ENCODE data around the gene CACNA1E.

Gene CACNA1E

DNA sequence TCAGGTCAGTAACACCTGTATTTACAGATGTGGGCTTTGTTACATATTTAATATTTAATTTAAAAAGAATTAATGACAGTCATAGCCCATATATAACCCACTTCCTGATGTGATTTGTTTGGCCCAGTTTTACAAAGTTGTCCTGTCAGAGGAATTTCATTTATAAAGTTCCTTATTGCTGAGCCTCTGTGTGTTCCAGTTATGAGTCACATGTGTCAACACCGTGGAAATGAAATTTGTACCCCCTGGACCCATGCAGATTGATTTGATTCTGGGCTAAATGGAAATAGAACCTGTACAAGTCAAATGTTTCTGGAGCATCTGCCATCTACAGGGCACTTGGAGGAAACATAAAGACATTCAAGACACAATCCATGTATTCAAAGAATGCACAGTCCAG, 149.2 kb downstream of the CACNA1E start:
- no peak for DNase-seq

DNA sequence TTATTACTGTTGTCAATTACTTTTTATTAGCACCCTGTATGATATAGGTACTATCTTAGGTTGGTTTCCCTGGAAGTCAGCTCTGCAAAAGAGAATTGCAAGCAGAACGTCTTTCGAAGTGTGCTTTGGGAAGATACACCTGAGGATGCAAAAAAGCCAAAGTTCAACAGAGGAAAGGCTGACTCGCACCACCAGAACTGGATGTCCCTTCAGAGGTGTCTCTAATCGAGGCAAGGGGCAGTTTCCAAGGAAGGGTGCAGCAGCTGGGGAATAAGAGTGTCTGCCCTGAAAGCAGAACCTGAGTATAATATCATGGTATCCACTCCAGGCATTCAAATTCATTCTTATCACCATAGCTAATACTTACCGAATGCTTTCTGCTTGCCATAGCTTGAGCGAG, 149.6 kb downstream of the CACNA1E start:
- no peak for DNase-seq

DNA sequence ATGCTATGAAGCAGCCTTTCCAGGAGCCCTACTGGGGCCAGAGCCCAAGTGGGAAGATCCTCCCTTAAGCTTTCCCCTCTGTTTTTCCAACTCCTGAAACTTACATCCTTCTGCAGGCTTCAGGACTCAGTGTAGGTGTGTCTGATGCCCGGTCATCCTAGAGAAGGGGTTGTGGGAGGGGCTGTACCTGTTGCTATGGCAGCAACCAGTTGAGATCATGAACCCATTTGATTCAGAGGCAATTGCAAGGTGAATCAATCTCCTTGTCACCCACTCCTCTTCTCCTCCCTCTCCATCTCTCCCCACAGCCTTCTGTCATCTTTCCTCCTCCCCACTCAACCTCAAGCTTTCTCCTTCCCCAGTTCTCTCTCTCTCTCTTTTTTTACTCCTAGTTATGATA, 151.8 kb downstream of the CACNA1E start:
- DNase-seq = no peak

DNA sequence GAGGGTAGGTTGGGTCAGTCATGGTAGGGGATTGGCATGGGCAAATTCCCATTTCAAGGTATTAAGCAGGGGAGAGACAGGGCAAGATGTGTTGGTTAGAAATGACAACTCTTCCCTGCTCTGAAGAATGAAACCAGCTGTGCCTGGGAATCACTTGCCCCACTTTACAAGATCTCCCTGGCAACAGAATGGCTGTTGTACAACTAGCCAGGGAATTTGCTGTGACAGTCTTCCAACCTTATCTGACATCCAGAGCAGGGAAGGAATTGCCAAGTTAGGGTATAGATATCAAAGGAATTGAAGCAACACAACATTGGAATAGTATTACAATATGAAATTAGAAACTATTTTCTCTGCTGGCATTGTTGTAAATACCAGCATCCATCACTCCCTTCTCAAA, 154.7 kb downstream of the CACNA1E start:
- DNase-seq = peak in 1 of 51 donors; percentile 5

DNA sequence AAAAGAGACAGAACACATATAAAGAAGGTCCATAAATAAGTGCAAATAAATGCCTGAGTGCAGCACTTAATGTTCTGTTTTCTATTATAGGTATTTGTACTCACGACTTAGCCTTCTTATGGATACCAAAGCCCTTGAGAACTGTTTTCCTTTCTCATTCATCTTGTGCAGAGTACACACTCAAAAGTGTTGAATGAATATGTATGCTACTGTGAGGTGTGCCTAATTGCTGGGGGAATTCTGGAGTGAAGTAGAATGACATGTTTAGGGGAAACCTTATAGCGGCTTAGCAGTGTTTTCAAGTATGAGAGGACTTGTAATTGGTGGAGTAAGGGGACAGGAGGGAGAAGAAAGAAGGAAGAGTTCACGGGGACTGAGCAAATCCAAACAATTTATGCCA, 157.6 kb downstream of the CACNA1E start:
- no peak for DNase-seq

DNA sequence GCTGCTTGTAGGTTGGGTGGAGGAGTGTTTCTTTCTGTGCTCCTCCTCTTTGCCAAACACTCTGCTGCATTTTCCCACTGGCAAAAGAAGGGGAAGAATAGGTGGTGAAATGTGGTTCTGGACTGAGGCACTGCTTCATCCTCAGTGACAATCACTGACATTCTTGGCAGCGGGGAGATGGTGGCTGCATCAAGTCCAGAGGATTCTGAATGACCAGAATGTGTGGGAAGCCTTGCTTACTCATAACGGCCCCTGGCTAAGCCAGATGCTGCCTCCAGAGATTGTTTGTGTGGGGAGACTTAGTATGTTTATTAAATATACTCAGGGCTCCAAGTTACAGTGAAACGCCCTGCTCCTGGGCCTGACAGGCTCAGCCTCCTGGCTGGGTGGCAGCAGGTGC, 160.3 kb downstream of the CACNA1E start:
- DNase-seq = peak in 1 of 51 donors; percentile 32

DNA sequence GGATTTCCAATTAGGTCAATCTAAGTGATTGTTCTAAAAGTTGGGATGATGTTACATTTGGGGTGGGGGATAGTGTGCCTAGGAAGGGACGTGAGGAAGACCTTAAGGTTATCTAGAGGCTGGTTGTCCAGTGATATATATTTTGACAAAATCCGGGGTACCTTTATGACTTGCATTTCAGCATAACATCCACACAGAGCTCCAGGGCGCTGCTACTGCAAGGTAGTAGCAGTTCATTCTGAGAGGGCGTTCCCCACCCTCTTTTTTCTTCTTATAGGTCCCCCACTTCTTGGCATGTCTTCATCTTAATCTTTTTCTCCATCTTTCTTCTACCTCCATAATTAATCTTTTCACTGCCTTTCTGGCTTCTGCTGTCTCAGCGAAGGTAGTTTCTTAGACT, 161.9 kb downstream of the CACNA1E start:
- DNase-seq = no peak

DNA sequence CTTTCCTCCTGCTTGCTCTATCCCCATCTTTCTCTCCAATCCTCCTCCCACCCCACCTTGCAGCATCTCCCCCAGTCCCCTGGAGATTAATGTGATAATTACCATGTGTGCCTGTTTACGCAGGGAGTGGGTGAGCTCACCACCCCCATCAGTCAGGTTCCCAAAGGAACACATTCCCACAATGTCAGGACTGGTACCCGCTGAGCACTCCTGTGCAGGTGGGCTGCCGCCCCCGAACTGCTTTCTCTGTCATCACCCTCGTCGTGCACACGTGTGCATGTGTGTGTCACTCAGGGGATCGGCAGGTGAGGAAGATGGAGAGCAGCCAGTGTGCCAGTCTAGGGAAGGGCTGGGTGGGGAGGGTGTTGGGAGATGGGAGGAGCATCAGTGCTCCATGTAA, 163.4 kb downstream of the CACNA1E start:
- DNase-seq = peak in 1 of 51 donors; percentile 37

DNA sequence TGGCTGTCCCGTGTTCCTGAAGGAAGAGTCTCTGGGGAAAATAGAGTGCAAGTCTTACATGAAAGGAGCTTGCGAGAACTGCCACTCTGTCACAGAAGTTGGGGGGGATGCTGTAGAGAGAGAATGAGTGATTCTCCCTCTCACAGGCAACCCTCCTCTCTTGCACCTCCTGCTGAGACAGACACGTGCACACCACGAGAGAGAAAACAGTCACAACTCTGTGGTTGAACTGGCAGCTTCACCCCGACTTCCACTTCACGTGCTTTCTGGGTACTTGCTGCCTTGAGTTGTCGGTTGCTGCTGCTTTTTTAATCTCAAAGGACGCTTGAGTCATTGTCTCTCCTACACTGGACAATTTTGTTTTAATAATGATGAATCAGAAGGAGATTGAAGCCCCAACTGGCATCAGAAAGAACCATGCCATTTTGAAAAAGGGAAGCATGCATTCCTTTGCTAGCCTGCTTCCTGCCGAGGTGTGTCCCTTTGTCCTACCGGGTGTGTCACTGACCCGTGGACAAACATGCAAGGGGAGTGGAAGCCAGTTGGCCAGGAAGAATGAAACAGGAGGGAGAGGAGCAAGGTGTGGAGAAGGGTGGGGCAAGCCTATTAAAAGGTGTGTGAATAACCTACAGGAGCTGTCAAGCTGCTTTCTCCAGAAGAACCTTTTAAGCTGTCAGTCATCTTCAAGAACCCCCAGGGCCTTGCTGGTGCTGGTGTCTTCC, 164.2 kb downstream of the CACNA1E start:
- DNase-seq = peak in 3 of 51 donors; percentile 5 to 37 (median 37)

DNA sequence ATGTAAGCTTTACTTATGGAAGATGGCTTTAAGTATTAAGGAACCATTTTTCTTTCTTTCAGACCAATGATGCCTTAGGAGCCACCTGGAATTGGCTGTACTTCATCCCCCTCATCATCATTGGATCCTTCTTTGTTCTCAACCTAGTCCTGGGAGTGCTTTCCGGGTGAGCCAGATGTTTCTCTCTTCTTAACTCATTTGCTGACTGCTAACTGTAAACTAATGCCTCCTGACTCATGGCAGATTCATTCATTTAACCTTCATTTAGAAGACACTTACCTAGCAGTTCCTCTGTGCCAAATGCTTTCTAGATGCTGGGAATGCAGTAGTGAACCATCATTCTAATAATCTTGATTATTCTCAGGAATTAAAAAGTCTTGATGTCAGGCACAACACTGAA, 168.0 kb downstream of the CACNA1E start:
- DNase-seq = no peak

DNA sequence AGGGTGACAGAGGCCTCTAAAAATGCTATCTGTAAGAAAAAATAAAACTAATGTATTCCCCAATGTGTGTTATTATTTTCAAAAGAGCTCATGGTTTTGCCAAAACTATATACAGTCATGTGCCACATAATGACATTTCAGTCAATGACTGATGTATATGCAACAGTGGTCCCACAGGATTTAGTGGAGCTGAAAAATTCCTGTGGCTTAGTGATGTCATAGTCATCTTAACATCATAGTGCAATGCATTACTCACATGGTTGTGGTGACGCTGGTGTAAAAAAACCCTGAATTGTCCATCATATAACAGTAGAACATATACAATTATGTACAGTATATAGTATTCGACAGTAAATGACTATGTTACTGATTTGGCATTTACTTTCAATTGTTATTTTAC, 172.4 kb downstream of the CACNA1E start:
- DNase-seq = no peak

DNA sequence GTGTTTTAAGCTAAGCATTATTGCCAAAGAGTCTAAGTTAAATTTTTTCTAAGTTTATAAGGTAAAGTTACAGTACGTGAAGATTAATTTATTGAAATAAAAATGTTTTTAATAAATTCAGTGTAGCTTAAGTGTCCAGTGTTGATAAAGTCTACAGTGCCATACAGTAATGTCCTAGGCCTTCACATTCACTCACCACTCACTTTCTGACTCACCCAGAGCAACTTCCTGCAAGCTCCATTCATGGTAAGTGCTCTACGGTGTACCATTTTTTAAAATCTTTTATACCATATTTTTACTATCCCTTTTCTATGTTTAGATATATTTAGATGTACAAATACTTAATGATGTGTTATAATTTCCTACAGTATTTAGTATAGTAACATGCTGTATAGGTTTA, 173.2 kb downstream of the CACNA1E start:
- DNase-seq = no peak

DNA sequence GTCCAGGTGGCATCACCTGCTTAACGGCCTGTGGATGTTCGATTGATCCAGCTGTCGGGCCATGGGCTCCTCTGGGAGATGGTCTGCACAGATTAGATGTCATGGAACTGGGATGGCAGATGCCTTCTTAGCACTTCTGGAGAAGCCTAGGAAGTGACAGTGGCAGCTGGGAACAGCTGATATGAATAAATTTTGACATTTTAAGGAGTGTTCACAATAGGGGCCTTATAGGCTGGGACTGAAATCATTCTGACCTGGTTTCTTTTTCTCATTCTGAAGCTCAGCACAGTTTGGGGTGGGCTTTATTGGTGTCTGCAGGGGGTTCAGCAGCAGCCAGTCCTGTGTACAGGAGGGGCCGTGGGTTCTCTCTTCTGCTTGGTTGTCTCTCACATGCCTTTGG, 175.3 kb downstream of the CACNA1E start:
- no peak for DNase-seq

DNA sequence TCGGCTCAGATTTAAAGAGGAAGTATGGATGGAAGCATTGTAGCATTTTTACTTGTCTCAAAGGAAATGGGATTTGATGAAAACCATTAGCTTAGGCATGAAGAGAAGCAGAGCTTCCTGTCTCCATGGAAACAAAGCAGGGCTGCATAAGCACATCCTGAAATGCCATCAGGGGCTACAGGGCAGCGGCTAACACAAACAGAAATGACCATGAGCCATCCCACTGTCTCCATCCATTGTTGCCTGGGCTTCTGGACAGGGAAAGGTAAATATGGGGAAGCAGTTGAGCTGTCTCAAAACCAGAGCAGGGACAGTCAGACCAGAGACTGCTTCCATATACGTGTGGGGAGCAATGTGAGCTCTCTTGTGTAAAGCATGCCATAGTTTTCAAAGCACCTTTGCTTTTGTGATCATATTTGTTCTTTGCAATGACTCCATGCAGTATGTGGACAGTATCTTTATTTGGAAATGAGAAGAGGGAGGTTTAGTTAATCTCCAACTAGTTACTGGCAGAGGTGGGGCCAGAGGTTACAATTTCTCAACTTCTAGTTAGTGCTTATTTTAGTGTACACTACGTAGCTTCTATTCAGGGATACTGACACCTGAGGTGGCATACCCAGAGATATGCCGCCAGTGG, 176.1 kb downstream of the CACNA1E start:
- DNase-seq = no peak

DNA sequence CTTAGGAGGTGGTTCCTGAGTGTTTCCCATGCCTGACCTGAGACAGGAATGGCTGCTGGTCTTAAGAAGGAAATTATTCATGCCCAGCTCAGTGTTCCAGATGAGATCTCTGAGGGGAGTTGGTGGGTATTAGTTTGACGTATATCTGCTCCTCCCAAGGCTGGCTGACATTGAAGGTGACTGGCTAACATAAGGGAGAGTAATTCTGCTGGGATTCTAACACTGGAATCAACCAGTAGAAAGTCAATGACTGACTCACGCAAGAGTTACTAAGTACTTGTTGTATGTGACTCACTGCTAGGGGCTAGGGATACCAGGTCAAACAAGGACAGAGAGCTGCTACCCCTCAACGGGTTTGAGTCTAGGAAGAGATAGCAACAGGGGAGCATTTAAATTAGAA, 177.3 kb downstream of the CACNA1E start:
- no peak for DNase-seq

DNA sequence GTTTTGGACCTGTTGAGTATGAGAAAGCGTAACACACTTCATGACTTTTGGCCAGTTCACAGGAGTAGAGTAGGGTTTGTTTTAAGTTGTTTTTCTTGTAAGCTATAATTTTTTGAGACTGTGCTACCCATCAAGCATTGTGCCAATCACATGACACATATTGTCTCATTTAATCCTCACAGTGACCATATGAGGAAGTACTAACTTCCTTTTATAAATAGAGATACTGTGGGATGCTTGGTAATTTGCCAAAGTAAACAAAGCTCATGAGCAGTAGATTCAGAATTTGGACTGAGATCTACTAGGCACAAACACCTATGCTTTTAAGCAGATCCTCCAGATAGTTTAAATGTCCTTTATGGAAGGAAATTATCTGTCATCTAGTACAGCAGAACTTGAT, 178.3 kb downstream of the CACNA1E start:
- no peak for DNase-seq

DNA sequence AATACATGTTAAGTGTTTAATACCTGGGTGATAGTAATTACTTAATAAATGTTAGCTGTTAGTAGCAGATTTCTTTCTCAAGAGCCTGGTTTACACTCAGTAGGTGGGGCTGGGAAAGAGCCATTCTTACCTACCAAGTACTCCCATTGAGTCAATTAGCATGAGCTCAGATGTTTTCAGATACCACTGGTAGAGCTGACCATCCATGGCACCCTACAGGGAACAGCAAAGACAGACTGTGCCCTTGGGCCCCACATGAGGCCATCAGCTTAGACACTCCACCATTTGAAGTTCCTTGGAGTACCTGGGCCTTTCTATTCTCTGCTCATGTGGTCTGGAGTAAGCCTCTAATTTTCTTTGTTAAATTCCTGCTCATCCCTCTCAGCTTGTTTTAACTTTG, 179.3 kb downstream of the CACNA1E start:
- DNase-seq = no peak

DNA sequence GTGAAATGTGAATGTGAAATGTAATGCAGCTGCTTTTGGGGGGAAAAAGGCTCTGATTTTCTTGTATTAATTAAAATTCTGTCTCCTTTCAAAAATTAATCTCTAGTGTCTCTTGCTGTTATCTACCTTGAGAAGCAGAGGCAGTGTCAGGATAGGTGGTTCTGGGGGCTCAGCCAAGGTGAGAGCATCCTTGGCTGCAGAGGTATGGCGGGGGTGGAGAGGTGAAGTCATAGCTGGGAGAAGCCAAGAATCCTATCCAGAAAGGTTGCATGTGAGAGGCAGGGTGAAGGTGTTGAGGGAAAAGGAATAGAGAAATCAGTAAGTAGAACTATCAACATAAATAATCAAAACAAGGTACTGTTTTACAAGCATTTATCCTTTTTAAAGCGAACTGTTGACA, 181.2 kb downstream of the CACNA1E start:
- DNase-seq = peak in 1 of 51 donors; percentile 8

DNA sequence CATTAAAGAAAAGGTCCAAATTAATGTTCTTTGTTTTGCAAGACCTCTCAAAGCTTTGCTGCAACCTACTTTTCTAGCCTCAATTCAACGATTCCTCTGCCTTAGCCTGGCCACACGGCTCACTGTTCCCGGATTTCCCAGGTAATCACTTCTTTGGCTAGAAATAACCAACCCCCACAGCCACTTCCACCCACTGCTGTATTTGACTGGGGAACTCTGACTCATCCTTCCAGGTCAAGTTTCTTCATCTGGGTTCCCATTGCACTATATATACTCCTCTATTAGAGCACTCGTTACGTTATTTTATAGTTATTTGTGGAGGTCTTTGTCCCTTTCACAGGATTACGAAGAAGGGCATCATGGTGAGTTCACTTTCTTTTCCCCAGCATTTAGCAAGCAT, 185.9 kb downstream of the CACNA1E start:
- DNase-seq = peak in 1 of 51 donors; percentile 36

DNA sequence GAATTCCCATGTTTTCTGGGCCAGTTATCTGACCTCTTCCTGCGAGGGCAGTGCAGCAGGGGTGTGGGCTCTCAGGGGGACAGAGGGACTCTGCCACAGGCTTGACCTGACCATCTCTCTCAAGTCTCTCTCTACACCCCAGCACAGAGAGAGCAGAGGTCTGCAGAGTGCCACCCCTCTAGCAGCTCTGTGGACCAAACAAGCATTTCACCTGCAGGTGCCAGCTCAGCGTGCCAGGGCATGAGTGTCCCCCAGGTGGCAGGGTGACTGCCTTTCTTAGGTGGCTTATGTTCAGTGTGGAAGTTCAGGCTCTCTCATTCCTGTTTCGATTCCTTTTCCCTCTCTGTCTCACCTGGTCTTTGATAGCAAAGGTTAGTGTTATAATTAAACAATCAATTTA, 191.3 kb downstream of the CACNA1E start:
- DNase-seq = peak in 1 of 51 donors; percentile 32

DNA sequence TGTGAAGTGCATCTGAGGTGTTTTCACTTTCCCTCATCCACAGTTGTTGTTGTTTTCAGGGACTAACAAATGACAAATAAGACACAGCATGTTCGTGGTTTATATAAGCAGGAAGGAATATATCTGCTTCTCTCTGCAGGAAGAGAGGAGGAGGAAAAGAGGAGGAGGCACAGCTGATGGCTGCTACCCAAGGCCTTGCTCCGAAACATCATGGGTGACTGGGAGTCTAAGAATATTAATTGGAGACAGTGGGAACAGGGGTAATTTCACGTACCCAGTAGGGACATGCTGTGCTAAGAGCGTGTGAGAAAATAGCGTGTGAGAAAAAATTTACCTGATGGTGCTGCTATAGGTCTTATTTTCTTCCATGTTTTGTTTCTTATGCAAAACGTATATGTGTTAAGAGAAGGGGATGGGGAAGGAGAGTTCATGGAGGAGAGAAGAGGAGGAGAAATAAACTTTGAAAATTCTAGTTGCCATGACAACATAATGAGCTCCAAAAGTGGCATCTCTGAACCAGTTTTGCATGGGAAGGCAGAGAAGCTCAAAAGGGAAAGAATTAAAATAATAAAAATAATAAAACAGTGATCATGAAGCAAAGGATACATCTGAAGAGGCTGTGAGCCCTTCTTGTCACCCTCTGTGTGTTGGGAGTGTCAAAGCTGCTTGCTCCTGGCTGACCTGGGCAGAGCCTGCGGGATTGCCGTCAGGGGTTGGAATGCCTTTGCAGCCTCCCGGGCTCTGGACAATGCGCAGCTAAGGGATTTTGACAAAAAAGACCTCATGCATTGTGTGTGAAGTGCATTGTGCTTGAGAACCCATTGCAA, 192.0 kb downstream of the CACNA1E start:
- DNase-seq = peak in 1 of 51 donors; percentile 52

DNA sequence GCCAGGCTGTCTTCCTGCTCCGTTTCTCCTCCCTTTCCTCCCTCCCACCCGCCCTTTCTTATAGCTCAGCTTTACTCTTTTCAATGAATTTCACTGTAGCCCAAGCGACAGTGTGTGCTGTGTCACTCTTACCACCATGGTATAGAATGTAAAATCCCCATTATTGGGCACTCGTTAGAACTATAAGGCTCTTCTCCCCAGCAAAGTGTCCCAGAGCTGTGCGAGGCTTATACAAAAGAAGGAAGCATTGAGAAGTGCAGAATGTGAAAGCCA, 192.5 kb downstream of the CACNA1E start:
- DNase-seq = no peak

DNA sequence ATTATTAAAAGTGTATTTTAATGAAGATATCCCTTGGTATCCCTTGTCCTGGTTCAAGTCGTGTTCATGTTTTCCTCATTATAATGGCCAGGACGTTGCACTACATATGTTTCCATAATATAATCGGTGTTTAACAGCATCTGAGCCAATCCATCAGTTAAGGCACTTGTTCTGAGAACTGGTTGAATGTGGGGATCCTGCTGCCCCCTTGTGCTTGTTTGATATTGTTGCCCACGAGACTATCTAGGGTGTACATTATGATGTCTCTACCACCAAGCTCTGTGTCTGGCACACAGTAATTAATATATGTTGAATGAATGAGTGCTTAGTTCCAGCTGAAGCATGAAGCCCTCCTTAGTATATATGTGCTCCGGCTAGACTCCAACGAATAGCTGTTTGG, 193.0 kb downstream of the CACNA1E start:
- DNase-seq = peak in 26 of 51 donors; percentile 2 to 84 (median 27)
